H1 (cell line): Measurements from ENCODE around the gene CLEC19A. TPM values are rescaled to one million over a fixed set of nuclear protein-coding genes. Genes with fewer than 3 reads are reported as not detected.

ENCODE experiments used
- TAF7 ChIP-seq: optimal IDR thresholded peaks from 2 replicates; pipeline ENCODE3; 2011; ENCODE audit warnings: low read depth, mild to moderate bottlenecking, inconsistent platforms, low read length, moderate library complexity, borderline replicate concordance
- polyA plus RNA-seq, 7 experiments: library from polyadenylated mRNA; depleted of rRNA in 3 of 7; stranded (reverse) in 5 of 7; unstranded in 2 of 7; fragments of >200 nt in 5 of 7; fragments of 200-250 nt in 2 of 7; gene quantifications; 1 replicate in 5 of 7; 2 replicates in 1 of 7; 4 replicates in 1 of 7; pipeline versions ENCODE4 v1.2.1 to v1.2.3, GENCODE V29; 2011 to 2013; ENCODE audit warnings: missing spikeins in 2 of 7, mixed read lengths in 2 of 7
- total RNA-seq: library from RNA; stranded (reverse); fragmentation: NEBNext Ultra II Directional; extraction: Animal tissue kit (Norgen Biotek cat#: 25700); gene quantifications from 2 replicates; pipeline ENCODE4 v1.2.1, GENCODE V29; 2021
- TF ChIP-seq, protein P1 (sequence below): fragments of 300-600 bp; sonication (generic); IDR thresholded peaks from 2 replicates; pipeline ENCODE4 v1.7.1; 2012; ENCODE audit warnings: low read length, moderate library complexity, mild to moderate bottlenecking, inconsistent platforms; ENCODE audit not compliant: insufficient replicate concordance

CLEC19A gene
- total and polyA plus RNA-seq, 2 of the 8 experiments (the other 6 are each of a cell fraction or from before 2014, with no cell fraction given): 0.35 to 0.88 TPM

DNA sequence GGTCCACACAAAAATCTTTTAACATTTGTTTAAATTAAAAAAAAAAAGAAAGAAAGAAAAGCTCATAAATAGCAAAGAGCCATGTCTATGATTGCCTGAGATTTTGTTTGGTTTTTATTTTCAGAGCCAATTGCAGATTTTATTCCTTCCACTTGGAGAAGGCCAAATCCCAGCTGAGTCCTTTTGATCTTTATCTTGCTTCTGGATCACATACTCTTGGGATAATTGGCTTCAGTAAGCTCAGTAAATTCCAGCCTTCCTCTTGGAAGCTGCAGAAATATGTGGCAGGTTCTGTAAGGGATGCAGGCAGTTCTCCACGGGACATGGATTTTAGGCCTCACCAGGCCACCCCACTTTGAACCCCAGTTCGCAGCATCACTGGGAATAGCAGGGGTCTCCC, 68.8 kb downstream of the CLEC19A start (continued):
- TF ChIP-seq, protein P1, sequence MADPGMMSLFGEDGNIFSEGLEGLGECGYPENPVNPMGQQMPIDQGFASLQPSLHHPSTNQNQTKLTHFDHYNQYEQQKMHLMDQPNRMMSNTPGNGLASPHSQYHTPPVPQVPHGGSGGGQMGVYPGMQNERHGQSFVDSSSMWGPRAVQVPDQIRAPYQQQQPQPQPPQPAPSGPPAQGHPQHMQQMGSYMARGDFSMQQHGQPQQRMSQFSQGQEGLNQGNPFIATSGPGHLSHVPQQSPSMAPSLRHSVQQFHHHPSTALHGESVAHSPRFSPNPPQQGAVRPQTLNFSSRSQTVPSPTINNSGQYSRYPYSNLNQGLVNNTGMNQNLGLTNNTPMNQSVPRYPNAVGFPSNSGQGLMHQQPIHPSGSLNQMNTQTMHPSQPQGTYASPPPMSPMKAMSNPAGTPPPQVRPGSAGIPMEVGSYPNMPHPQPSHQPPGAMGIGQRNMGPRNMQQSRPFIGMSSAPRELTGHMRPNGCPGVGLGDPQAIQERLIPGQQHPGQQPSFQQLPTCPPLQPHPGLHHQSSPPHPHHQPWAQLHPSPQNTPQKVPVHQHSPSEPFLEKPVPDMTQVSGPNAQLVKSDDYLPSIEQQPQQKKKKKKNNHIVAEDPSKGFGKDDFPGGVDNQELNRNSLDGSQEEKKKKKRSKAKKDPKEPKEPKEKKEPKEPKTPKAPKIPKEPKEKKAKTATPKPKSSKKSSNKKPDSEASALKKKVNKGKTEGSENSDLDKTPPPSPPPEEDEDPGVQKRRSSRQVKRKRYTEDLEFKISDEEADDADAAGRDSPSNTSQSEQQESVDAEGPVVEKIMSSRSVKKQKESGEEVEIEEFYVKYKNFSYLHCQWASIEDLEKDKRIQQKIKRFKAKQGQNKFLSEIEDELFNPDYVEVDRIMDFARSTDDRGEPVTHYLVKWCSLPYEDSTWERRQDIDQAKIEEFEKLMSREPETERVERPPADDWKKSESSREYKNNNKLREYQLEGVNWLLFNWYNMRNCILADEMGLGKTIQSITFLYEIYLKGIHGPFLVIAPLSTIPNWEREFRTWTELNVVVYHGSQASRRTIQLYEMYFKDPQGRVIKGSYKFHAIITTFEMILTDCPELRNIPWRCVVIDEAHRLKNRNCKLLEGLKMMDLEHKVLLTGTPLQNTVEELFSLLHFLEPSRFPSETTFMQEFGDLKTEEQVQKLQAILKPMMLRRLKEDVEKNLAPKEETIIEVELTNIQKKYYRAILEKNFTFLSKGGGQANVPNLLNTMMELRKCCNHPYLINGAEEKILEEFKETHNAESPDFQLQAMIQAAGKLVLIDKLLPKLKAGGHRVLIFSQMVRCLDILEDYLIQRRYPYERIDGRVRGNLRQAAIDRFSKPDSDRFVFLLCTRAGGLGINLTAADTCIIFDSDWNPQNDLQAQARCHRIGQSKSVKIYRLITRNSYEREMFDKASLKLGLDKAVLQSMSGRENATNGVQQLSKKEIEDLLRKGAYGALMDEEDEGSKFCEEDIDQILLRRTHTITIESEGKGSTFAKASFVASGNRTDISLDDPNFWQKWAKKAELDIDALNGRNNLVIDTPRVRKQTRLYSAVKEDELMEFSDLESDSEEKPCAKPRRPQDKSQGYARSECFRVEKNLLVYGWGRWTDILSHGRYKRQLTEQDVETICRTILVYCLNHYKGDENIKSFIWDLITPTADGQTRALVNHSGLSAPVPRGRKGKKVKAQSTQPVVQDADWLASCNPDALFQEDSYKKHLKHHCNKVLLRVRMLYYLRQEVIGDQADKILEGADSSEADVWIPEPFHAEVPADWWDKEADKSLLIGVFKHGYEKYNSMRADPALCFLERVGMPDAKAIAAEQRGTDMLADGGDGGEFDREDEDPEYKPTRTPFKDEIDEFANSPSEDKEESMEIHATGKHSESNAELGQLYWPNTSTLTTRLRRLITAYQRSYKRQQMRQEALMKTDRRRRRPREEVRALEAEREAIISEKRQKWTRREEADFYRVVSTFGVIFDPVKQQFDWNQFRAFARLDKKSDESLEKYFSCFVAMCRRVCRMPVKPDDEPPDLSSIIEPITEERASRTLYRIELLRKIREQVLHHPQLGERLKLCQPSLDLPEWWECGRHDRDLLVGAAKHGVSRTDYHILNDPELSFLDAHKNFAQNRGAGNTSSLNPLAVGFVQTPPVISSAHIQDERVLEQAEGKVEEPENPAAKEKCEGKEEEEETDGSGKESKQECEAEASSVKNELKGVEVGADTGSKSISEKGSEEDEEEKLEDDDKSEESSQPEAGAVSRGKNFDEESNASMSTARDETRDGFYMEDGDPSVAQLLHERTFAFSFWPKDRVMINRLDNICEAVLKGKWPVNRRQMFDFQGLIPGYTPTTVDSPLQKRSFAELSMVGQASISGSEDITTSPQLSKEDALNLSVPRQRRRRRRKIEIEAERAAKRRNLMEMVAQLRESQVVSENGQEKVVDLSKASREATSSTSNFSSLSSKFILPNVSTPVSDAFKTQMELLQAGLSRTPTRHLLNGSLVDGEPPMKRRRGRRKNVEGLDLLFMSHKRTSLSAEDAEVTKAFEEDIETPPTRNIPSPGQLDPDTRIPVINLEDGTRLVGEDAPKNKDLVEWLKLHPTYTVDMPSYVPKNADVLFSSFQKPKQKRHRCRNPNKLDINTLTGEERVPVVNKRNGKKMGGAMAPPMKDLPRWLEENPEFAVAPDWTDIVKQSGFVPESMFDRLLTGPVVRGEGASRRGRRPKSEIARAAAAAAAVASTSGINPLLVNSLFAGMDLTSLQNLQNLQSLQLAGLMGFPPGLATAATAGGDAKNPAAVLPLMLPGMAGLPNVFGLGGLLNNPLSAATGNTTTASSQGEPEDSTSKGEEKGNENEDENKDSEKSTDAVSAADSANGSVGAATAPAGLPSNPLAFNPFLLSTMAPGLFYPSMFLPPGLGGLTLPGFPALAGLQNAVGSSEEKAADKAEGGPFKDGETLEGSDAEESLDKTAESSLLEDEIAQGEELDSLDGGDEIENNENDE: no peak
- no peak for TF ChIP-seq TAF7
